ENCODE measurements around the gene PRRT3. TPM values are rescaled to one million over a fixed set of nuclear protein-coding genes. Genes with fewer than 3 reads are reported as not detected.
A peak's percentile ranks its signal among the peaks of the same experiment; 100 is the strongest.

The PRRT3 gene
- total and polyA plus RNA-seq, 9 of the 15 experiments (the other 6 are each of a cell fraction or from before 2014, with no cell fraction given) = 0.06 to 1.9 (median 1.2) TPM

- TF ChIP-seq BCOR (IDR thresholded peaks at IDR 0.05) (no peak), SMAD1 (IDR thresholded peaks at IDR 0.05; ENCODE audit: low read depth, low read length, partially characterized antibody) (no peak), TOE1 (IDR thresholded peaks at IDR 0.05; ENCODE audit: borderline replicate concordance) (peak; percentile 31; the same call in 1 of the 2 replicates), TOE1 (CRISPR knock-in tag; IDR thresholded peaks at IDR 0.05; ENCODE audit: borderline replicate concordance, low read depth) (no peak), MIER1 (IDR thresholded peaks at IDR 0.05; ENCODE audit: low read depth) (no peak), MNT (conservative IDR thresholded peaks at IDR 0.05) (peak in 1 of 2 experiments; percentile 41; a peak in 1 of 4 replicates), C11orf30 (IDR thresholded peaks at IDR 0.05; ENCODE audit: low read depth) (no peak), CBX5 (IDR thresholded peaks at IDR 0.05; ENCODE audit: borderline replicate concordance, low read depth) (no peak), JUNB (CRISPR knock-in tag; conservative IDR thresholded peaks at IDR 0.05) (no peak), CREBBP (IDR thresholded peaks at IDR 0.05; ENCODE audit: low read depth, low read length) (no peak), RBM17 (IDR thresholded peaks at IDR 0.05; ENCODE audit: borderline replicate concordance, low read depth, low read length) (no peak), USF2 (CRISPR knock-in tag; IDR thresholded peaks at IDR 0.05) (no peak), ZBTB11 (CRISPR knock-in tag; IDR thresholded peaks at IDR 0.05) (peak in 1 of 3 experiments; percentile 38; a peak in 1 of 6 replicates), SMARCA4 (IDR thresholded peaks at IDR 0.05) (no peak), BRF1 (IDR thresholded peaks at IDR 0.05; ENCODE audit: borderline replicate concordance, extremely low read depth, insufficient read length) (no peak), E2F1 (CRISPR knock-in tag; IDR thresholded peaks at IDR 0.05) (0 out of 2 replicates have a peak, but pooled peaks have one; percentile 34), MCM2 (IDR thresholded peaks at IDR 0.05; ENCODE audit: low read depth) (no peak), GABPB1 (CRISPR knock-in tag; IDR thresholded peaks at IDR 0.05) (0 out of 2 replicates have a peak, but pooled peaks have one; percentile 39), BRD9 (IDR thresholded peaks at IDR 0.05; ENCODE audit: low read depth, partially characterized antibody) (no peak), ZC3H11A (IDR thresholded peaks at IDR 0.05; ENCODE audit: low read depth, low read length) (no peak), ZNF253 (CRISPR knock-in tag; conservative IDR thresholded peaks at IDR 0.05) (no peak)
Observed at GRCh38 chr3:9916734-9917680, 35.2 kb downstream of the PRRT3 start, which contains the start of gene IL17RC (continued).

Data from K562 (cell line).